WTC11 (cell line): ENCODE results near the gene MYO5C. TPM values are rescaled to one million over a fixed set of nuclear protein-coding genes. Genes with fewer than 3 reads are reported as not detected.

Experiments used
- ATAC-seq: fragments of 200-7000 bp; cut with Tn5 transposase; 2 replicates; pipeline ENCODE4 v1.10.0; 2021; ENCODE audit warnings: mild to moderate bottlenecking, moderate library complexity
- CTCF ChIA-PET: fragments of 300-600 bp; sonication (Branson Sonifier 250); formaldehyde crosslinking; loops from one replicate; lab custom pipeline; 2021; ENCODE audit warnings: antibody characterized with exemption; lab: Charles Lee
- POLR2A ChIA-PET: fragments of 350-600 bp; sonication (Branson Sonifier 250); formaldehyde crosslinking; loops from one replicate; lab custom pipeline; 2021; ENCODE audit warnings: antibody characterized with exemption; lab: Charles Lee
- DNase-seq: peaks from one replicate; pipeline ENCODE4 v3.0.0; 2021; ENCODE audit warnings: low spot score
- H3K27ac Mint-ChIP-seq: 2 replicates; pipeline ENCODE4 v1.8.0; 2021; ENCODE audit warnings: mixed read lengths
- H3K27me3 Mint-ChIP-seq: 2 replicates; pipeline ENCODE4 v1.8.0; 2021; ENCODE audit warnings: low read depth, mild to moderate bottlenecking, moderate library complexity, mixed read lengths
- H3K36me3 Mint-ChIP-seq: 2 replicates; pipeline ENCODE4 v1.8.0; 2021; ENCODE audit warnings: mixed read lengths
- H3K4me1 Mint-ChIP-seq: 2 replicates; pipeline ENCODE4 v1.8.0; 2022; ENCODE audit warnings: mixed read lengths
- H3K4me3 Mint-ChIP-seq: 2 replicates; pipeline ENCODE4 v1.8.0; 2021; ENCODE audit warnings: mild to moderate bottlenecking, moderate library complexity, mixed read lengths
- H3K9me3 Mint-ChIP-seq: 2 replicates; pipeline ENCODE4 v1.8.0; 2021; ENCODE audit warnings: mixed read lengths
- CTCF ChIP-seq: fragments of 200-600 bp; IDR thresholded peaks from 2 replicates; pipeline ENCODE4 v1.8.0; 2022; ENCODE audit warnings: antibody characterized with exemption
- E2F1 ChIP-seq: sonication (generic); formaldehyde crosslinking; IDR thresholded peaks from 2 replicates; pipeline ENCODE4 v1.8.0; 2022; ENCODE audit warnings: mild to moderate bottlenecking, missing genetic modification reagents
- ETV6 ChIP-seq: sonication (generic); formaldehyde crosslinking; IDR thresholded peaks from 2 replicates; pipeline ENCODE4 v1.8.1; 2022; ENCODE audit warnings: mild to moderate bottlenecking, missing genetic modification reagents
- FOXJ3 ChIP-seq: sonication (generic); formaldehyde crosslinking; IDR thresholded peaks from 2 replicates; pipeline ENCODE4 v1.9.0; 2021; ENCODE audit warnings: missing genetic modification reagents, mild to moderate bottlenecking, borderline replicate concordance
- FOXP1 ChIP-seq: sonication (generic); formaldehyde crosslinking; IDR thresholded peaks from 2 replicates; pipeline ENCODE4 v1.8.0; 2022; ENCODE audit warnings: missing genetic modification reagents, mild to moderate bottlenecking, moderate library complexity, borderline replicate concordance
- HMGA2 ChIP-seq: fragments of 250-450 bp; sonication (Bioruptor Pico); IDR thresholded peaks from 2 replicates; pipeline ENCODE4 v1.4.0; 2021; ENCODE audit warnings: mild to moderate bottlenecking, moderate library complexity
- NFYB ChIP-seq: sonication (generic); formaldehyde crosslinking; conservative IDR thresholded peaks from 2 replicates; pipeline ENCODE4 v1.8.0; 2022; ENCODE audit warnings: low read depth, missing genetic modification reagents
- NR1H2 ChIP-seq: sonication (generic); formaldehyde crosslinking; IDR thresholded peaks from 2 replicates; pipeline ENCODE4 v1.9.0; 2021; ENCODE audit warnings: mild to moderate bottlenecking, moderate library complexity, missing genetic modification reagents
- NR3C1 ChIP-seq: sonication (generic); formaldehyde crosslinking; conservative IDR thresholded peaks from 2 replicates; pipeline ENCODE4 v1.8.1; 2023; ENCODE audit warnings: low read depth, mild to moderate bottlenecking, missing genetic modification reagents
- OVOL2 ChIP-seq: fragments of 250-450 bp; sonication (Bioruptor Pico); IDR thresholded peaks from 2 replicates; pipeline ENCODE4 v1.9.0; 2021; ENCODE audit warnings: mild to moderate bottlenecking, borderline replicate concordance
- SOX15 ChIP-seq: fragments of 250-450 bp; sonication (Bioruptor Pico); IDR thresholded peaks from 2 replicates; pipeline ENCODE4 v1.9.0; 2021; ENCODE audit warnings: mild to moderate bottlenecking
- TEAD4 ChIP-seq: sonication (generic); formaldehyde crosslinking; IDR thresholded peaks from 2 replicates; pipeline ENCODE4 v1.8.0; 2022; ENCODE audit warnings: mild to moderate bottlenecking, missing genetic modification reagents
- USF2 ChIP-seq: sonication (generic); formaldehyde crosslinking; IDR thresholded peaks from 2 replicates; pipeline ENCODE4 v1.8.1; 2023; ENCODE audit warnings: mild to moderate bottlenecking, missing genetic modification reagents, moderate library complexity
- ZNF121 ChIP-seq: sonication (generic); formaldehyde crosslinking; IDR thresholded peaks from 2 replicates; pipeline ENCODE4 v1.8.0; 2023; ENCODE audit warnings: missing genetic modification reagents
- ZNF138 ChIP-seq: sonication (generic); formaldehyde crosslinking; conservative IDR thresholded peaks from 2 replicates; pipeline ENCODE4 v1.8.1; 2022; ENCODE audit warnings: mild to moderate bottlenecking, moderate library complexity, missing genetic modification reagents
- ZNF232 ChIP-seq: sonication (generic); formaldehyde crosslinking; IDR thresholded peaks from 2 replicates; pipeline ENCODE4 v1.8.0; 2022; ENCODE audit warnings: mild to moderate bottlenecking, missing genetic modification reagents
- ZNF263 ChIP-seq: sonication (generic); formaldehyde crosslinking; IDR thresholded peaks from 2 replicates; pipeline ENCODE4 v1.8.1; 2022; ENCODE audit warnings: low read depth, mild to moderate bottlenecking, moderate library complexity, missing genetic modification reagents
- ZNF396 ChIP-seq: fragments of 250-450 bp; sonication (Bioruptor Pico); IDR thresholded peaks from 2 replicates; pipeline ENCODE4 v1.8.0; 2021; ENCODE audit warnings: mild to moderate bottlenecking, moderate library complexity, borderline replicate concordance
- total RNA-seq: library from RNA; stranded (reverse); gene quantifications from 3 replicates; pipeline ENCODE4 v1.2.3, GENCODE V29; 2021
- TF ChIP-seq, protein P1 (sequence below): sonication (generic); formaldehyde crosslinking; conservative IDR thresholded peaks from 2 replicates; pipeline ENCODE4 v1.8.1; 2022; ENCODE audit warnings: mild to moderate bottlenecking, missing genetic modification reagents
- TF ChIP-seq, protein P2 (sequence below): sonication (generic); formaldehyde crosslinking; IDR thresholded peaks from 2 replicates; pipeline ENCODE4 v1.8.0; 2023; ENCODE audit warnings: missing genetic modification reagents, mild to moderate bottlenecking, borderline replicate concordance

Gene MYO5C
- total RNA-seq, 1 experiment from 2014 or later: 25.3 TPM

- POLR2A ChIA-PET: no interaction called here
Observed at GRCh38 chr15:52263563-52264282, 31.9 kb downstream of the MYO5C start.

GRCh38 chr15:52262364-52262763 lies 33.2 kb downstream of the MYO5C start:
- CTCF ChIA-PET: interaction anchor here (0.6 to 2.5 kb wide), 8 partner anchors 33 to 473 kb away, joined by 3 to 11 read pairs (median 5); partner anchors contain the start of gene MYO5C
- POLR2A ChIA-PET: interaction anchor here (1.0 to 1.5 kb wide), 7 partner anchors 13 to 483 kb away, joined by 3 to 6 read pairs (median 4); partner anchors contain the start of genes ATOSA and MYO5C
- TF ChIP-seq SOX15 (no peak), E2F1 (CRISPR knock-in tag) (no peak), HMGA2 (CRISPR knock-in tag) (no peak), CTCF (no peak), ETV6 (CRISPR knock-in tag) (no peak), FOXP1 (CRISPR knock-in tag) (no peak), ZNF396 (CRISPR knock-in tag) (no peak)
- ATAC-seq: no peak
- Mint-ChIP-seq H3K4me1 (peaks cover 48% of the 10 kb centered on the region), H3K9me3 (no peaks in the 10 kb centered on the region), H3K36me3 (peaks cover 30% of the 10 kb centered on the region), H3K27me3 (no peaks in the 10 kb centered on the region), H3K27ac (peak overlapping the region; percentile 94), H3K4me3 (peak overlapping the region; percentile 30)
- no peak for DNase-seq

More at GRCh38 chr15:52263563-52264282, 31.9 kb downstream of the MYO5C start:
- Mint-ChIP-seq H3K27me3 (no peaks in the 10 kb centered on the region), H3K9me3 (no peaks in the 10 kb centered on the region), H3K36me3 (peaks cover 42% of the 10 kb centered on the region), H3K4me3 (no peak overlapping the region), H3K4me1 (peaks cover 35% of the 10 kb centered on the region), H3K27ac (peak overlapping the region; percentile 94)
- no peak for TF ChIP-seq NR3C1
- no peak for TF ChIP-seq FOXJ3 (CRISPR knock-in tag)
- no peak for TF ChIP-seq ZNF263 (CRISPR knock-in tag)
- TF ChIP-seq, protein P1, sequence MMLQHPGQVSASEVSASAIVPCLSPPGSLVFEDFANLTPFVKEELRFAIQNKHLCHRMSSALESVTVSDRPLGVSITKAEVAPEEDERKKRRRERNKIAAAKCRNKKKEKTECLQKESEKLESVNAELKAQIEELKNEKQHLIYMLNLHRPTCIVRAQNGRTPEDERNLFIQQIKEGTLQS (CRISPR knock-in tag): no peak
- no peak for TF ChIP-seq NFYB (CRISPR knock-in tag)
- TF ChIP-seq, protein P2, sequence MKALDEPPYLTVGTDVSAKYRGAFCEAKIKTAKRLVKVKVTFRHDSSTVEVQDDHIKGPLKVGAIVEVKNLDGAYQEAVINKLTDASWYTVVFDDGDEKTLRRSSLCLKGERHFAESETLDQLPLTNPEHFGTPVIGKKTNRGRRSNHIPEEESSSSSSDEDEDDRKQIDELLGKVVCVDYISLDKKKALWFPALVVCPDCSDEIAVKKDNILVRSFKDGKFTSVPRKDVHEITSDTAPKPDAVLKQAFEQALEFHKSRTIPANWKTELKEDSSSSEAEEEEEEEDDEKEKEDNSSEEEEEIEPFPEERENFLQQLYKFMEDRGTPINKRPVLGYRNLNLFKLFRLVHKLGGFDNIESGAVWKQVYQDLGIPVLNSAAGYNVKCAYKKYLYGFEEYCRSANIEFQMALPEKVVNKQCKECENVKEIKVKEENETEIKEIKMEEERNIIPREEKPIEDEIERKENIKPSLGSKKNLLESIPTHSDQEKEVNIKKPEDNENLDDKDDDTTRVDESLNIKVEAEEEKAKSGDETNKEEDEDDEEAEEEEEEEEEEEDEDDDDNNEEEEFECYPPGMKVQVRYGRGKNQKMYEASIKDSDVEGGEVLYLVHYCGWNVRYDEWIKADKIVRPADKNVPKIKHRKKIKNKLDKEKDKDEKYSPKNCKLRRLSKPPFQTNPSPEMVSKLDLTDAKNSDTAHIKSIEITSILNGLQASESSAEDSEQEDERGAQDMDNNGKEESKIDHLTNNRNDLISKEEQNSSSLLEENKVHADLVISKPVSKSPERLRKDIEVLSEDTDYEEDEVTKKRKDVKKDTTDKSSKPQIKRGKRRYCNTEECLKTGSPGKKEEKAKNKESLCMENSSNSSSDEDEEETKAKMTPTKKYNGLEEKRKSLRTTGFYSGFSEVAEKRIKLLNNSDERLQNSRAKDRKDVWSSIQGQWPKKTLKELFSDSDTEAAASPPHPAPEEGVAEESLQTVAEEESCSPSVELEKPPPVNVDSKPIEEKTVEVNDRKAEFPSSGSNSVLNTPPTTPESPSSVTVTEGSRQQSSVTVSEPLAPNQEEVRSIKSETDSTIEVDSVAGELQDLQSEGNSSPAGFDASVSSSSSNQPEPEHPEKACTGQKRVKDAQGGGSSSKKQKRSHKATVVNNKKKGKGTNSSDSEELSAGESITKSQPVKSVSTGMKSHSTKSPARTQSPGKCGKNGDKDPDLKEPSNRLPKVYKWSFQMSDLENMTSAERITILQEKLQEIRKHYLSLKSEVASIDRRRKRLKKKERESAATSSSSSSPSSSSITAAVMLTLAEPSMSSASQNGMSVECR (CRISPR knock-in tag): no peak
- no peak for TF ChIP-seq TEAD4 (CRISPR knock-in tag)
- TF ChIP-seq ZNF121 (CRISPR knock-in tag): no peak
- TF ChIP-seq OVOL2 (CRISPR knock-in tag): no peak
- no peak for TF ChIP-seq NR1H2 (CRISPR knock-in tag)
- no peak for TF ChIP-seq USF2
- no peak for TF ChIP-seq ZNF138 (CRISPR knock-in tag)
- no peak for TF ChIP-seq ZNF232 (CRISPR knock-in tag)
- no peak for ATAC-seq
- DNase-seq: no peak
- CTCF ChIA-PET: interaction anchor here (0.8 kb wide), 1 partner anchor 472 kb away, joined by 3 read pairs; no protein-coding TSS in a partner anchor
